HG02642 (cell line): ENCODE data around the gene IL22RA2.
A peak's percentile ranks its signal among the peaks of the same experiment; 100 is the strongest.
"Not testable (repeated sequence)": the region's sequence is repeated elsewhere in the genome, so short reads cannot be mapped to it uniquely, and the experiment has no call there.

Experiments
- ATAC-seq: cut with Tn5 transposase; IDR thresholded peaks from one replicate; pipeline ENCODE4 v1.9.1; 2021; ENCODE audit warnings: mild to moderate bottlenecking; ENCODE audit not compliant: unreplicated experiment, poor library complexity

Gene IL22RA2

DNA sequence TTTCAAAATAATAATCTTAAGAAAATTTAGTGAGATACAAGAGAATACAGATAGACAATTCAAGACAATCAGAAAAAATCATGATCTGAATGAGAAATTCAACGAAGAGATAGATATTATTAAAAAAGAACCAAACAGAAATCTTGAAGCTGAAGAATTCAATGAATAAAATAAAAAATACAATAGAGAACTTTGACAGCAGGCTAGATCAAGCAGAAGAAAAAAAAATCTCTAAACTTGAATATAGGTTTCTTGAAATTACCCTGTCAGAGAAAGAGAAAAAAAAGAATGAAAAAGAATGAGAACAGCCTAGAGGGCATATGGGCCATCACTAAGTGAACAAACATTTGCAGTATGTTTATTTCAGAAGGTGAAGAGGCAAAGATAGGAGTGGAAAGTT, 39.0 kb downstream of the IL22RA2 start:
- no peak for ATAC-seq

GRCh38 chr6:137133122-137133521, 40.3 kb downstream of the IL22RA2 start:
- ATAC-seq, result no peak

GRCh38 chr6:137126875-137127485, 46.5 kb downstream of the IL22RA2 start:
- no peak for ATAC-seq

- no peak for ATAC-seq
Observed at GRCh38 chr6:137123078-137123477, 50.4 kb downstream of the IL22RA2 start.

- peak; percentile 70 for ATAC-seq
Observed at GRCh38 chr6:137122612-137123011, 50.8 kb downstream of the IL22RA2 start.

GRCh38 chr6:137121401-137121997, 51.9 kb downstream of the IL22RA2 start:
- ATAC-seq, result peak; percentile 42

DNA sequence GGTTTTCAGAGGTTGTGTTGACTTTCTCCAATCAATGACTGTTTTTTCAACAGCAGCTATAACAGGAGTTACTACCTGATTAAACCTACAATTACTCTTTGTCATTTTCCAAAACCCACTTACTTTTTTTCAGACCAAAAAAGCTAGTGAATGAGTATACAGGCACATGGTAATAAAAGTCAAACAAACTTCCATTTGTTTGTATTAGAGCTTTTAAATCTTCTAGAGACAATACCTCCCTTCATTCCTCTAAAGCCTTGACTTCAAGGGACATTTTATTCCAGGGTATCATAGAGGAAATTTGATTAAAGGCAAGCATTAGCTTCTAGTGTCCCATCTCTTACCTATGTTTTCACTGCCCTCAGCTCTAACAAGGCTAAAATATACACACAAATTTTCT, 52.7 kb downstream of the IL22RA2 start:
- no peak for ATAC-seq

DNA sequence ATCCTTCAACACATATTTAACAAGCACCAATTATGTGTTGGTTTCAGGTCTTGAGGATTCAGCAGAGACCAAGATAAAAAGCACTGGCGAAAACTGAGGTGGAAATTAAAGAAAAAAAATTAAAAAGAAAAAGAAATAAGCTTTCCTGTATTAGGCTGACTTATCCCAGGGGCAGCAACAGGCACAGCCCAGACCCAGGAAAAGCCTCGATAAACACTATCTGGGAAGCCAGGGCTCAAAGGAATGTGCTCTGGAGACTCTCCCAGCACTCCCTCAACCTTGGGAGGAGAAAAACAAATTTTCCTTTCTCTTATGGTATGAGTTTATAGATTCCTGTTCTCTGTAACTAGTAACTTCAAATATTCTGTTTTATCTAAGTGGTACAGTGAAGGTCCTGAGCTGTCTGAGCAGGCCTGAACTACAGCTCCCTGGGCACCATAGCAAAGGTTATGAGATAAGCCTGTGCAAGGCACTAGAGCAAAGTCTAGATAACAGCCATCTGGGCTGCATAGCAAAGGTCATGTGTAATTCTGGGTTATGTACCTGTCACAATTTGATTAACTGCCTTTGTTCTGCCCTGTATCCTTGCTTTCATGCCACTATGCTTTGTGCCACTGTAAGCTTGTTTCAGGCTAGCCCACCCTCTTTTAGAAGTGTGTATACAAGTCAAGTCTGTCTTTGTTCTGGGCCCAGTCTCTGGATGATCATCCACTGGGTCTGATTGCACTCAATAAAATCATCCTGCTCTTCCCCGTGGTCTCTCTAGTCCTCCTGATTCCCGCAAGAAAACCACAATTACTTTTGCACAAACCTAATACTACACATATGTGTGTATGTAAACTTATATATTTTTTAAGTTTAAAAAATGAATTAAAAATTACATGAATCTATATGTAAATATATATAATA, 54.0 kb downstream of the IL22RA2 start:
- ATAC-seq, result no peak

- ATAC-seq, result no peak
Observed at GRCh38 chr6:137117581-137117980, 55.9 kb downstream of the IL22RA2 start.

- ATAC-seq, result no peak
Observed at GRCh38 chr6:137116807-137117206, 56.6 kb downstream of the IL22RA2 start.

GRCh38 chr6:137115658-137116057, 57.8 kb downstream of the IL22RA2 start:
- no peak for ATAC-seq

GRCh38 chr6:137112067-137112355, 61.4 kb downstream of the IL22RA2 start:
- ATAC-seq, result no peak

- ATAC-seq, result no peak
Observed at GRCh38 chr6:137111296-137112066, 62.0 kb downstream of the IL22RA2 start.

DNA sequence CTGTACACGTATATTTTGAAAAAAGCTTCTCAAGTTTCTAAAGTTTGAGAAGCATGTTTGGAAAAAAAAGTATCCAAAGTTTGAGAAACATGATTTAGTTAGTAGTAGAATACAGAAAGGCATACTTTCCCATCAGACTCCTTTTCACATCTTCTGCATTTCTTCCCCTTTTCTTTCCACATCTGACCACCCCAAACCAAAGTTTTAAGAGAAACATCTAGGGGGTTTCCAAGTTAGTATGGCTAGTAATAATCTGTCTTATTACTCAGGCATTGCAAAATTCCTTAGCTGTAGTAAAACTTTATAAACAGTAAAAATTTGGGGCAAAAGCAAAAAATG, 65.7 kb downstream of the IL22RA2 start:
- no peak for ATAC-seq

- ATAC-seq, result not testable (repeated sequence)
Observed at GRCh38 chr6:137107047-137107766, 66.2 kb downstream of the IL22RA2 start.

- peak; percentile 21 for ATAC-seq
Observed at GRCh38 chr6:137106183-137106582, 67.3 kb downstream of the IL22RA2 start.

DNA sequence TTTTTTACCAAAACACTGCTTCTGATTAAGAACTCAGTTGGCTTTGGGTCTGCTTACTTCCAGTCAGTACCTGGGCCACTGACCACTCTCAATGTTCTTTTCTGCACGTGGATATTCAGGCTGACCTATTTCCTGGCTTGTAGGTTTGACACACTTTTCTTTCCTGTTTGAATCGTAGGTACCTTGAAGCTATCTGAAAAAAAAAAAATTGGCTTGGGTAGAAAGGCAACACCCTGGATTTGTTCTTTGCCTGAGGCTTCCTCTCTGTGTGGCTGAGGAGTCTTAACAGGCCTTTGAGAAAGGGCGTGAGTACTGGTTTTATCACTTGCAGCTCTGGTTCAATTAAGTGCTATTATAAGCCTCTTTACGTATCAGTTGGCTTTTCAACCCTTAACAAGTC, 68.1 kb downstream of the IL22RA2 start:
- no peak for ATAC-seq

DNA sequence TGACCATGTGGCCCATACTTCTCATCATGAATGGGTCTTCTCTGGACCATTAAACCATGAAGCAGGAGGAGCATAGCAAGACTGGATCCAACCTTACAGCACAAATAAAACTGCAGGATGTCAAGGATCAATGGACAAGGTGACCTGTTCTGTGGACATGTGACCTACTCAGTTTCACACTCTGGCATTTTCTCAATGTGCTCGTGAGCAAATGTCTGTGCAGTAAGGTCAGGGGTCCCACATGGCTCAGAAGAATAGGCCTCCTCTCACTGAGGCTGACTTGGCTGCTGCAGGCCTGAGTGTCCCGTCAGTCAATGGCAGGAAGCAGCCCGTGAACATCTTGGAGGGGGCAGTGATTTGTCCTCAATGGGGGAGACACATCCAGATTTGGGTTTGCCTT, 68.5 kb downstream of the IL22RA2 start:
- ATAC-seq, result no peak

GRCh38 chr6:137102851-137103492, 70.5 kb downstream of the IL22RA2 start:
- peak; percentile 91 for ATAC-seq
